ENCODE data around the gene GRAMD1B.

Gene GRAMD1B

GRCh38 chr11:123416566-123416965 lies 13.5 kb upstream of the GRAMD1B start:
- POLR2A ChIA-PET, result no interaction called here
- TF ChIP-seq, protein P1, sequence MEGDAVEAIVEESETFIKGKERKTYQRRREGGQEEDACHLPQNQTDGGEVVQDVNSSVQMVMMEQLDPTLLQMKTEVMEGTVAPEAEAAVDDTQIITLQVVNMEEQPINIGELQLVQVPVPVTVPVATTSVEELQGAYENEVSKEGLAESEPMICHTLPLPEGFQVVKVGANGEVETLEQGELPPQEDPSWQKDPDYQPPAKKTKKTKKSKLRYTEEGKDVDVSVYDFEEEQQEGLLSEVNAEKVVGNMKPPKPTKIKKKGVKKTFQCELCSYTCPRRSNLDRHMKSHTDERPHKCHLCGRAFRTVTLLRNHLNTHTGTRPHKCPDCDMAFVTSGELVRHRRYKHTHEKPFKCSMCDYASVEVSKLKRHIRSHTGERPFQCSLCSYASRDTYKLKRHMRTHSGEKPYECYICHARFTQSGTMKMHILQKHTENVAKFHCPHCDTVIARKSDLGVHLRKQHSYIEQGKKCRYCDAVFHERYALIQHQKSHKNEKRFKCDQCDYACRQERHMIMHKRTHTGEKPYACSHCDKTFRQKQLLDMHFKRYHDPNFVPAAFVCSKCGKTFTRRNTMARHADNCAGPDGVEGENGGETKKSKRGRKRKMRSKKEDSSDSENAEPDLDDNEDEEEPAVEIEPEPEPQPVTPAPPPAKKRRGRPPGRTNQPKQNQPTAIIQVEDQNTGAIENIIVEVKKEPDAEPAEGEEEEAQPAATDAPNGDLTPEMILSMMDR (IDR thresholded peaks at IDR 0.05; ENCODE audit: insufficient read depth, low read length, missing control alignments), result no peak
- CTCF ChIA-PET, result interaction anchor here (0.8 to 5.5 kb wide), 6 partner anchors 9 to 383 kb away, joined by 3 to 53 read pairs (median 6); no protein-coding TSS in a partner anchor
- H3K4me3 ChIP-seq (ENCODE audit: low read depth, low read length), result no peak overlapping the region
- DNase-seq (ENCODE audit: low read depth, low spot score), result no peak

DNA sequence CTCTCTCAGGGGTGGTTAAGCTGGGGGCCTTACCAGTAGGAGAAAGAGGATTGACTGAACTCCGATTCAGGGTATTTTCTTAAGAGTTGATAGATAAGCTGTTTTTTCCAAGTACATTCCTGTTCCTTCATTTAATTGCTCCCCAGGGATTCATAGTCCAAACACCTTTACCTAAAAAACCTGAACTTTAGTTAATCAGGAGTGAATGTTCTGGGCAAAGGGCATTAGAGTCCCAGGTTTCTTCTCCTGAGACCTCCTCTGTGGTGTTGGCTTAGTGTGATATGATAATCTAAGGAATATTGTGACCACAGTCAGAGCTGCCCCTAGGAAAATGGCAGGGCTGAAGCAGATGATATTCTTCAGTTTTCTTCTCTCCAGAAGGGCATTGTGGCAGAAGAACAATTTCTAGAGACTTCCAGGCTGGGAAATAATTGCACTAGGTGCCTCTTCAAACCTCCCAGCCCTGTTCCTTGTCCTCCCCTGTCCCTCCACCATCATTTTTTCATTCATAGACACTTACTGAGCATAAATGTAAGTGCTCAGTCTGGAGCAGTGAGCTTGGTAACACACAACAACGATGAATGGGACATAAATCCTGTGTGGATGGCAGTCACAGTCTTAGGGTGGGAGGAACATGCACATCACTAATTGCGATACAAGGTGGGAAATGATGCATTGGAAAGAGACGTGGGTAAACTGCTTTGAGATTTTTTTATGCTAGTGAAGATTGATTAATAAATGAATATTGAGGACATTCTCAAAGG lies 11.5 kb upstream of the GRAMD1B start:
- TF ChIP-seq, protein P1 (IDR thresholded peaks at IDR 0.05; ENCODE audit: insufficient read depth, low read length, missing control alignments), result no peak
- no peak for DNase-seq (ENCODE audit: low read depth, low spot score)
- POLR2A ChIA-PET, result no interaction called here
- H3K4me3 ChIP-seq (ENCODE audit: low read depth, low read length), result no peak overlapping the region
- CTCF ChIA-PET, result interaction anchor here (0.8 to 5.5 kb wide), 4 partner anchors 9 to 60 kb away, joined by 3 to 53 read pairs (median 8); no protein-coding TSS in a partner anchor

DNA sequence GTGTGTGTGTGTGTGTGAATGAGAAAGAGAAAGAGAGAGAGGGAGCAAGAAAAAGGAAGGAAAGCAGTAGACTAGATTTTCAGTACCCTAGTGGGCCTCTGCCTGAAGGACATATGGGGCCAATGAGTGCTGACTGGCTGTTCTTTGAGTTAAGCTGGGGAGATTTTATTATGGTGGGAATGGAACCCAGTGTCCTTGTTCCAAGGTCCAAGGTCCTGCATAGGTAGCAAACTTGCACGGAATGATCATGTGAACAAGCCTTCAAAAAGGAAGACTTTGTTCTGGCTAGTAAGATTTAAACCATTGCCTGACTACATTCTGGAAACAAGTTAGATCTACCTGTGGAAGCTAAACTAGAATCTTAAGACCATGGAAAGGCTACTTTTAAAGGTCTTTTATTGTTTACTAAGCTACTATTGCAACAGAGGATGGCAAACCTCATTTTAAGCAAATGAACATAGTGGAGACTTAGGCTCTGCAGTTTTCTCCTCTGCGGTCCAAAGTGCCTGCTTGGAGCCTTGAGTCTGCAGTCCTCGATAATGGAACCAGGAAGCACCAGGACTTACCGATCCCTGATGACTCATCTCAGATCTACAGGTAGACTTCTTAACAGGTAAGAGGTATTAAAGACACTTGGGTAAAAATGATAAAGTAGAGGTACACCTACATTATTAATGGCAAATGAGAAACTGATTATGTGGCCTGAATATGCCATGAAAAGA lies 10.2 kb upstream of the GRAMD1B start:
- CTCF ChIA-PET, result interaction anchor here (5.5 kb wide), 1 partner anchor 13 kb away, joined by 53 read pairs; no protein-coding TSS in a partner anchor
- POLR2A ChIA-PET, result no interaction called here
- no peak overlapping the region for H3K4me3 ChIP-seq (ENCODE audit: low read depth, low read length)
- TF ChIP-seq, protein P1 (IDR thresholded peaks at IDR 0.05; ENCODE audit: insufficient read depth, low read length, missing control alignments), result no peak
- no peak for DNase-seq (ENCODE audit: low read depth, low spot score)

GRCh38 chr11:123421589-123421988 lies 8.5 kb upstream of the GRAMD1B start:
- no peak for DNase-seq (ENCODE audit: low read depth, low spot score)
- ChIA-PET POLR2A (no interaction called here), CTCF (interaction anchor here (1.1 to 1.2 kb wide), 2 partner anchors 14 to 121 kb away, joined by 3 to 5 read pairs; no protein-coding TSS in a partner anchor)
- H3K4me3 ChIP-seq (ENCODE audit: low read depth, low read length), result no peak overlapping the region
- TF ChIP-seq, protein P1 (IDR thresholded peaks at IDR 0.05; ENCODE audit: insufficient read depth, low read length, missing control alignments), result no peak

DNA sequence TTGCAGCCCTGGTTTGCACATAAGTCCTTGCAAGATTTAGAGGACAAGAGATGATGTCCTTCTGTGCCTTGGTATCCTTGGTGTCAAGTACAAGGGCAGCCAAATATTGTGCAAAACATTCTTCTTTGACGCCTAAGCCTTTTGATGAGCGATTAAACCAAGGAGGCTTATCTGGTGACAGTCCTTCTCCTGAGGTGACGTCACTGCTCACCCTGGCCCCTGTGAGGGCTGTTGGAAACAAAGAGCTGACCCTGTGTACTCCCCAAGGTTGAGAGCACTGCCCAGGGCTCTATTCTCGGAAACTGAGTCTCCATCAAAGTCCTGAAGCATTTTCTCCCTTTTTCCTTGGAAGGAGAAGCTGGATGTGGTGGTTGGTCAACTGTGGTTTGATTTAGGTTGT lies 4.7 kb upstream of the GRAMD1B start:
- DNase-seq (ENCODE audit: low read depth, low spot score), result no peak
- H3K4me3 ChIP-seq (ENCODE audit: low read depth, low read length), result no peak overlapping the region
- ChIA-PET CTCF (interaction anchor here (0.9 to 5.1 kb wide), 3 partner anchors 10 to 50 kb away, joined by 3 to 58 read pairs (median 6); no protein-coding TSS in a partner anchor), POLR2A (no interaction called here)
- TF ChIP-seq, protein P1 (IDR thresholded peaks at IDR 0.05; ENCODE audit: insufficient read depth, low read length, missing control alignments), result no peak

GRCh38 chr11:123426789-123427188 lies 3.3 kb upstream of the GRAMD1B start:
- ChIA-PET POLR2A (no interaction called here), CTCF (interaction anchor here (1.1 to 5.1 kb wide), 5 partner anchors 8 to 50 kb away, joined by 4 to 58 read pairs (median 5); no protein-coding TSS in a partner anchor)
- no peak for DNase-seq (ENCODE audit: low read depth, low spot score)
- no peak overlapping the region for H3K4me3 ChIP-seq (ENCODE audit: low read depth, low read length)
- TF ChIP-seq, protein P1 (IDR thresholded peaks at IDR 0.05; ENCODE audit: insufficient read depth, low read length, missing control alignments), result no peak

All from AG04449 (cell line).